Osteoblast (primary cell): ENCODE results near the gene FRMD4A. TPM values are rescaled to one million over a fixed set of nuclear protein-coding genes. Genes with fewer than 3 reads are reported as not detected.
A peak's percentile ranks its signal among the peaks of the same experiment; 100 is the strongest.

Experiments
- DNase-seq: peaks from one replicate; pipeline ENCODE4 v3.0.0; 2011; ENCODE audit warnings: low spot score, mixed read lengths; ENCODE audit not compliant: insufficient read length; ENCODE audit errors: missing footprints
- H2AFZ ChIP-seq: 2 replicates; pipeline ENCODE4 v1.6.0; 2011; ENCODE audit warnings: mild to moderate bottlenecking, low read length
- H3K27ac ChIP-seq: 2 replicates; pipeline ENCODE4 v1.5.1; 2011; ENCODE audit warnings: mild to moderate bottlenecking, low read depth, low read length, moderate library complexity
- H3K27me3 ChIP-seq: 2 replicates; pipeline ENCODE4 v1.6.0; 2012; ENCODE audit warnings: mild to moderate bottlenecking, control low read depth, inconsistent platforms, low read length, moderate library complexity; ENCODE audit not compliant: insufficient read depth
- H3K36me3 ChIP-seq: 2 replicates; pipeline ENCODE4 v1.5.1; 2011; ENCODE audit warnings: mild to moderate bottlenecking, low read length, control low read depth, moderate library complexity; ENCODE audit not compliant: insufficient read depth
- H3K4me1 ChIP-seq: 2 replicates; pipeline ENCODE4 v1.5.1; 2011; ENCODE audit warnings: mild to moderate bottlenecking, low read length, control low read depth, moderate library complexity; ENCODE audit not compliant: insufficient read depth
- H3K4me2 ChIP-seq: 2 replicates; pipeline ENCODE4 v1.6.0; 2011; ENCODE audit warnings: mild to moderate bottlenecking, low read length; ENCODE audit not compliant: insufficient read depth
- H3K4me3 ChIP-seq: fragments of 200-600 bp; sonication (generic); 3 replicates; pipeline ENCODE4 v1.5.1; 2012; ENCODE audit warnings: mild to moderate bottlenecking, low read length, inconsistent platforms; ENCODE audit not compliant: insufficient read depth
- H3K79me2 ChIP-seq: 2 replicates; pipeline ENCODE4 v1.6.0; 2012; ENCODE audit warnings: mild to moderate bottlenecking, low read length, control low read depth, inconsistent platforms; ENCODE audit not compliant: insufficient read depth
- H3K9me3 ChIP-seq: 2 replicates; pipeline ENCODE4 v1.5.1; 2011; ENCODE audit warnings: low read depth, low read length, control low read depth
- H4K20me1 ChIP-seq: 2 replicates; pipeline ENCODE4 v1.6.0; 2012; ENCODE audit warnings: mild to moderate bottlenecking, low read length, control low read depth; ENCODE audit not compliant: insufficient read depth
- total RNA-seq: library from RNA; depleted of rRNA; stranded (reverse); fragments of >200 nt; gene quantifications from 2 replicates; pipeline ENCODE4 v1.2.3, GENCODE V29; 2012
- TF ChIP-seq, protein P1 (sequence below): IDR thresholded peaks from 2 replicates; pipeline ENCODE4 v1.5.1; 2011; ENCODE audit warnings: mild to moderate bottlenecking, low read depth, low read length, moderate library complexity; ENCODE audit errors: extremely low read depth

The FRMD4A gene
- total RNA-seq, 1 donor = 41.3 TPM

DNA sequence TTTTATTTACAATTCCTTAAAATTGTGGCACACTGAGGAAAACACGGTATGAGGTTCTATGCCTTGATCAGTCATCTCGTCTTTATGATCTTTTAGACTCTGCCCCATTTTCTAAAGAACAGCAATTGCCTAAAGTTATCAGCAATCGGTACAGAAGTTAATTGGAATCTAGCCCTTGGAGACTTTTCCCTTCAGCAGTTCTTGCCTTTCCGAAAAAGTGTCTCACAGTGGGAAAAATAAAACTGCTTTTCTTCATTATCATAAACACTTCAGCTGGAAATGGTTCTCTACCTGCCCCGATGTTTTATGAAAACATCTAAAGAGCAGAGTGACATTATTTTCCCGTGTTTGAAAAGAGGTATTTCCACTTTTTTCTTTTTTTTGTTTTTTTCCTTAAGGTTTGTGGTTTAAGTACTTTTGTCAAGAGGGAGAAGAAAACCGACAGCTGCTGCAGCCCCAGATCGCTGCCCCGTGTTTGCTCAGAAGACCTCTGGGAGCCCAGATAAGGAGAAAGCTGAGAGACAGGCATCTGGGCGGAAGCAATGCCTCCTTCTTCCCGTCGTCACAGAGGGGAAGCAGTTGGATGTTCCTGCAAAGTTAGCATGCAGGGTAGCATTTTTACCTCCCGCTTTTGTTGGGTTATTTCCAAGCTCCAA, 149.7 kb downstream of the FRMD4A start:
- Histone ChIP-seq H3K36me3 (no peaks in the 10 kb centered on the region), H4K20me1 (no peaks in the 10 kb centered on the region), H3K4me2 (no peak overlapping the region), H3K27me3 (peaks cover 69% of the 10 kb centered on the region), H3K4me1 (no peaks in the 10 kb centered on the region), H3K79me2 (no peaks in the 10 kb centered on the region), H2AFZ (no peak overlapping the region), H3K4me3 (no peak overlapping the region), H3K9me3 (no peaks in the 10 kb centered on the region), H3K27ac (no peak overlapping the region)
- DNase-seq = no peak
- TF ChIP-seq, protein P1, sequence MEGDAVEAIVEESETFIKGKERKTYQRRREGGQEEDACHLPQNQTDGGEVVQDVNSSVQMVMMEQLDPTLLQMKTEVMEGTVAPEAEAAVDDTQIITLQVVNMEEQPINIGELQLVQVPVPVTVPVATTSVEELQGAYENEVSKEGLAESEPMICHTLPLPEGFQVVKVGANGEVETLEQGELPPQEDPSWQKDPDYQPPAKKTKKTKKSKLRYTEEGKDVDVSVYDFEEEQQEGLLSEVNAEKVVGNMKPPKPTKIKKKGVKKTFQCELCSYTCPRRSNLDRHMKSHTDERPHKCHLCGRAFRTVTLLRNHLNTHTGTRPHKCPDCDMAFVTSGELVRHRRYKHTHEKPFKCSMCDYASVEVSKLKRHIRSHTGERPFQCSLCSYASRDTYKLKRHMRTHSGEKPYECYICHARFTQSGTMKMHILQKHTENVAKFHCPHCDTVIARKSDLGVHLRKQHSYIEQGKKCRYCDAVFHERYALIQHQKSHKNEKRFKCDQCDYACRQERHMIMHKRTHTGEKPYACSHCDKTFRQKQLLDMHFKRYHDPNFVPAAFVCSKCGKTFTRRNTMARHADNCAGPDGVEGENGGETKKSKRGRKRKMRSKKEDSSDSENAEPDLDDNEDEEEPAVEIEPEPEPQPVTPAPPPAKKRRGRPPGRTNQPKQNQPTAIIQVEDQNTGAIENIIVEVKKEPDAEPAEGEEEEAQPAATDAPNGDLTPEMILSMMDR = no peak

DNA sequence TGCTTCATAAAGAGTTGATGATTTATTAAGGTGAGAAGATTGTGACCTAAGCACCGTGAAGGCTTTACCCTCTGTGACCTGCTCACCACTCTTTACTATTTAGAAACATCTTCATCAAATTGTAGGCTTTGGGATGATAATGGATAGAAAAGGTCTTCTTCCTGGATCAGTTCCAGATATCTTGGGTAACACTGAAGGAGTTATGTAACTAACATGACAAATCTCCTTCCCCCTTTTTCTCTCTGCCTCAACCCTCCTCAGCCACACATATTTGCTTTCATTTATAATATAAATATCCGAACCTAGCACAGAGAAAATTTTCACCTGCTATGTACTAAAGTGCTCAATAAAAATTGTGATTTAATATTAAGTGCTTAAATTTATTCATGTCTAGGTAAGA, 151.5 kb downstream of the FRMD4A start:
- Histone ChIP-seq H3K9me3 (no peaks in the 10 kb centered on the region), H3K4me2 (no peak overlapping the region), H3K4me3 (no peak overlapping the region), H3K27ac (no peak overlapping the region), H3K27me3 (peaks cover 87% of the 10 kb centered on the region), H3K79me2 (no peaks in the 10 kb centered on the region), H2AFZ (no peak overlapping the region), H3K36me3 (no peaks in the 10 kb centered on the region), H4K20me1 (no peaks in the 10 kb centered on the region), H3K4me1 (no peaks in the 10 kb centered on the region)
- no peak for DNase-seq
- TF ChIP-seq, protein P1 = no peak

DNA sequence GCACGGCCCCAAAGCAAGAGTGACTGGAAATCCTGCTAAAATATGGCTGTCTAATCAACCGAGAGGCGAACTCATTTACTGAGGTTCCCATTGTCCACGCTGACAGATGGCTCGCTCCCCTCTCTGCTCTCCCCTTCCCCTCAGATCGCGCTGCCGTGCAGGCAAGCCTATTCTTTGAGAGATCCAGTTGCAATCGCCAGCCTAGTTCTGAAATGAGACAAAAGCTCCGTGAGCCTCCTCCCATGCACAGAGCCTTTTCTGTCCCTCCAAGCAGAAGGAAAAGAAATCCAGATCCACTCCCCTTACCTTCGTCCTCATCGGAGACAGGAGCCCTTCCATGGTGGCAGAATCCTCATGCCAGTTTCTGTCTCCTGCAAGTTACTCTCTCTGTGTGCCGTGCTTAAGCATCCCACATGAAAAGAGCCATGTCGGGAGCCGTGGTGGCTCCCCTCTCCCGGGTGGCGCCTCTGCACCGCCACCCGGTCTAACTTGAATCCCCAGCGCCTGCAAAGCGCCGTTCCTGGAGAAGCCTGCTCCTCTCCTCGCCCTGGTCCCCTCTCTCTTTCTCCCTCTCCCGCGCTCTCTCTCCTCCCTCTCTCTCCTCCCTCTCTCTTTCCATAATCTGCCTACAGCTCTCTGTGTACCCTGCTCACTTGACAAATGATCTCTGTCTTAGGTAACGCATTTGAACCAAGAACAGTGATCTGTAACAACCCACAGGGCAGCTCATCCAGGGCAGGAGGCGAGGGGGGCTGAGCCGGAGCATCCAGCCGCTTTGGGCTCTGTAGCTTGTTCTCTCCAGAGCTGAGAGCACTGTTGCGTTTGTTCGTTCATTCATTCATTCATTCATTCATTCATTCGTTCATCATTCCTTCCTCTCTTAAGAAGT, 156.8 kb downstream of the FRMD4A start:
- DNase-seq = peak; percentile 68
- Histone ChIP-seq H3K4me1 (peaks cover 7% of the 10 kb centered on the region), H3K4me3 (peak overlapping the region; percentile 69), H4K20me1 (no peaks in the 10 kb centered on the region), H3K79me2 (no peaks in the 10 kb centered on the region), H2AFZ (peak overlapping the region; percentile 90), H3K27ac (no peak overlapping the region), H3K27me3 (peaks cover 90% of the 10 kb centered on the region), H3K4me2 (peak overlapping the region; percentile 98), H3K36me3 (no peaks in the 10 kb centered on the region), H3K9me3 (no peaks in the 10 kb centered on the region)
- TF ChIP-seq, protein P1 = no peak

DNA sequence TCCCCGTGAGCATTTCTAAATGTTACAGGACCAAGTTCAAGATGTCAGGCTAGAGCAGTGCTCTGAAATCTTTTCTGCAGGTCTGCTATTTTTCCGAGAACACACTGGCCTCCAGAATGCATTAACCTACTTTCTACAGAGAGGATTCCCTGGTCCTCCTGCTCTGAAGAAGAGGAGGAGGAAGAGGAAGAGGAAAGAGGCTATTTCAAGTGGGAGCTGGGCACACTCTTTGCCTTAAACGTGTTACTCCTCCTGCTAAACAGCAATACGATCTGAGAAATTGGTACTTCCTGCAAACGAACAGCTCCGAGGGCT, 157.4 kb downstream of the FRMD4A start:
- no peaks in the 10 kb centered on the region for H3K79me2 ChIP-seq
- peak overlapping the region; percentile 98 for H3K4me2 ChIP-seq
- H3K36me3 ChIP-seq = no peaks in the 10 kb centered on the region
- peaks cover 7% of the 10 kb centered on the region for H3K4me1 ChIP-seq
- TF ChIP-seq, protein P1 = no peak
- H3K27me3 ChIP-seq = peaks cover 88% of the 10 kb centered on the region
- peak overlapping the region; percentile 90 for H2AFZ ChIP-seq
- H3K27ac ChIP-seq = no peak overlapping the region
- H3K9me3 ChIP-seq = no peaks in the 10 kb centered on the region
- no peak for DNase-seq
- peak overlapping the region; percentile 69 for H3K4me3 ChIP-seq
- no peaks in the 10 kb centered on the region for H4K20me1 ChIP-seq
